OCI-LY1 (cell line): ENCODE measurements around the gene SLC24A4.

Experiments used
- H2AFZ ChIP-seq: fragments of 200-600 bp; sonication (generic), shearing (Covaris generic); 2 replicates; pipeline ENCODE4 v1.6.0; 2014; ENCODE audit warnings: antibody characterized with exemption, mild to moderate bottlenecking, low read length
- H3F3A ChIP-seq: fragments of 200-600 bp; sonication (generic), shearing (Covaris generic); 2 replicates; pipeline ENCODE4 v1.6.0; 2014; ENCODE audit warnings: mild to moderate bottlenecking, antibody characterized with exemption, low read length, moderate library complexity; ENCODE audit not compliant: insufficient read depth
- H3K27ac ChIP-seq: fragments of 200-600 bp; sonication (generic); 2 replicates; pipeline ENCODE4 v1.5.1; 2014; ENCODE audit warnings: low read length, mixed run types, mild to moderate bottlenecking, low read depth; ENCODE audit not compliant: poor library complexity, severe bottlenecking
- H3K27me3 ChIP-seq: fragments of 200-600 bp; sonication (generic); 2 replicates; pipeline ENCODE4 v1.6.0; 2014; ENCODE audit warnings: antibody characterized with exemption, mild to moderate bottlenecking, low read length, moderate library complexity; ENCODE audit not compliant: insufficient read depth
- H3K36me3 ChIP-seq: fragments of 200-600 bp; sonication (generic); 2 replicates; pipeline ENCODE4 v1.6.1; 2014; ENCODE audit warnings: mild to moderate bottlenecking, antibody characterized with exemption, low read length, moderate library complexity, mixed read lengths; ENCODE audit not compliant: insufficient read depth
- H3K4me1 ChIP-seq: fragments of 200-600 bp; sonication (generic); 2 replicates; pipeline ENCODE4 v1.5.1; 2014; ENCODE audit warnings: mild to moderate bottlenecking, low read length, moderate library complexity; ENCODE audit not compliant: insufficient read depth, severe bottlenecking
- H3K4me2 ChIP-seq: fragments of 200-600 bp; sonication (generic), shearing (Covaris generic); 2 replicates; pipeline ENCODE4 v1.6.1; 2014; ENCODE audit warnings: low read length
- H3K4me3 ChIP-seq: fragments of 200-600 bp; sonication (generic); 2 replicates; pipeline ENCODE4 v1.5.1; 2014; ENCODE audit warnings: low read length, low read depth, mild to moderate bottlenecking, mixed read lengths; ENCODE audit not compliant: poor library complexity, severe bottlenecking
- H3K79me2 ChIP-seq: fragments of 200-600 bp; shearing (Covaris generic); 2 replicates; pipeline ENCODE4 v1.6.1; 2016; ENCODE audit warnings: mixed run types, low read length, mixed read lengths; ENCODE audit not compliant: insufficient read depth
- H3K9ac ChIP-seq: fragments of 200-600 bp; sonication (generic), shearing (Covaris generic); 2 replicates; pipeline ENCODE4 v1.6.1; 2014; ENCODE audit warnings: mild to moderate bottlenecking, low read length, mixed read lengths
- H3K9me2 ChIP-seq: fragments of 200-600 bp; sonication (generic), shearing (Covaris generic); 2 replicates; pipeline ENCODE4 v1.6.1; 2014; ENCODE audit warnings: low read depth, mild to moderate bottlenecking, low read length, mixed read lengths
- H3K9me3 ChIP-seq: fragments of 200-600 bp; shearing (Covaris generic); 2 replicates; pipeline ENCODE4 v1.6.1; 2014; ENCODE audit warnings: low read length, mixed read lengths
- H4K20me1 ChIP-seq: fragments of 200-600 bp; sonication (generic), shearing (Covaris generic); 2 replicates; pipeline ENCODE4 v1.6.0; 2016; ENCODE audit warnings: mild to moderate bottlenecking, low read length; ENCODE audit not compliant: insufficient read depth
- EZH2 ChIP-seq: fragments of 200-600 bp; sonication (generic), shearing (Covaris generic); IDR thresholded peaks from 2 replicates; pipeline ENCODE4 v1.8.0; 2017; ENCODE audit warnings: borderline replicate concordance, mixed run types, mild to moderate bottlenecking, antibody characterized with exemption, low read length, moderate library complexity, mixed read lengths
- TF ChIP-seq, protein P1 (sequence below): fragments of 200-600 bp; sonication (generic), shearing (Covaris generic); IDR thresholded peaks from 2 replicates; pipeline ENCODE4 v1.5.1; 2017; ENCODE audit warnings: mild to moderate bottlenecking, antibody characterized with exemption, low read length, moderate library complexity, mixed read lengths

The SLC24A4 gene

DNA sequence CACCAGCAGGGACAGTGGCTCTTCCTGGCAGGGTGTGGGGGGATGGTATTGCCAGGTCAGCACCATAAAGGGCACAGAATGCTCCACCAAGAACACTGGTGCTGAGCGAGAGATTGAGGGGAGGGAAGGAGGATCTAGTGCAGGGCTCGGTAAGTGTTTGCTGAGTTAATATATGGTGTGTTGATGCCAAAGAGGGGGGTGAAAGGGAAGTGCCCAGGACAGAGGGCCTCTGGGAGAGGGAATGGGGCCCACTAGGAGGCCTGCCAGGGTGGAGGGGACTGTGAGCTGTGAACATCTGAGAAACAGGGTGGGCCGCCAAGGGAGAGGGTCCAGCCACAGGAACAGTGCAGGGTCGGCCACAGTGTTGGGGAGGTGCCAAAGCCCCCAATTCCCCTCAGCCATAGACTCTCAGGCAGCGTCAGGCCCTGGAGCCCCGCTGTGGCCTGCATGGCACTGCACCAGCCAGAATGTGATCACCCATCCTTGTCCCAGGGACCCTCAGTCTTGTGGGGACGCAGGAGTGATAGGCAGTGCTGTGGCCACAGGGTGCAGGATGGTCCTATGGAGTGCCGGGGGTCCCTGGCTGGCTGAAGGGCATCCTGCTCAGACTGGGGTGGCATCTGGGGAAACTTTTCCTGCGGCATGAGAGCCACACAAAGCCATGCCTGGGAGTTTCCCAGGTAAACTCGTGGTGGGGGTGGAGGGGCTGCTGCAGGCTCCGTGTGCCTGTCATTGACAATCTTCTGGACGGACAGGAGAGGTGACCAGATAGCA is 202.5 kb downstream of the SLC24A4 start:
- H2AFZ ChIP-seq = no peak overlapping the region
- no peaks in the 10 kb centered on the region for H3K4me1 ChIP-seq
- no peak overlapping the region for H3K27ac ChIP-seq
- no peak overlapping the region for H3K4me3 ChIP-seq
- H3K36me3 ChIP-seq = no peaks in the 10 kb centered on the region
- H3K9me3 ChIP-seq = no peaks in the 10 kb centered on the region
- H4K20me1 ChIP-seq = no peaks in the 10 kb centered on the region
- H3K27me3 ChIP-seq = no peaks in the 10 kb centered on the region
- H3F3A ChIP-seq = no peaks in the 10 kb centered on the region
- TF ChIP-seq EZH2 = no peak
- TF ChIP-seq, protein P1, sequence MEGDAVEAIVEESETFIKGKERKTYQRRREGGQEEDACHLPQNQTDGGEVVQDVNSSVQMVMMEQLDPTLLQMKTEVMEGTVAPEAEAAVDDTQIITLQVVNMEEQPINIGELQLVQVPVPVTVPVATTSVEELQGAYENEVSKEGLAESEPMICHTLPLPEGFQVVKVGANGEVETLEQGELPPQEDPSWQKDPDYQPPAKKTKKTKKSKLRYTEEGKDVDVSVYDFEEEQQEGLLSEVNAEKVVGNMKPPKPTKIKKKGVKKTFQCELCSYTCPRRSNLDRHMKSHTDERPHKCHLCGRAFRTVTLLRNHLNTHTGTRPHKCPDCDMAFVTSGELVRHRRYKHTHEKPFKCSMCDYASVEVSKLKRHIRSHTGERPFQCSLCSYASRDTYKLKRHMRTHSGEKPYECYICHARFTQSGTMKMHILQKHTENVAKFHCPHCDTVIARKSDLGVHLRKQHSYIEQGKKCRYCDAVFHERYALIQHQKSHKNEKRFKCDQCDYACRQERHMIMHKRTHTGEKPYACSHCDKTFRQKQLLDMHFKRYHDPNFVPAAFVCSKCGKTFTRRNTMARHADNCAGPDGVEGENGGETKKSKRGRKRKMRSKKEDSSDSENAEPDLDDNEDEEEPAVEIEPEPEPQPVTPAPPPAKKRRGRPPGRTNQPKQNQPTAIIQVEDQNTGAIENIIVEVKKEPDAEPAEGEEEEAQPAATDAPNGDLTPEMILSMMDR = no peak
- no peak overlapping the region for H3K4me2 ChIP-seq
- H3K9ac ChIP-seq = no peak overlapping the region
- no peaks in the 10 kb centered on the region for H3K9me2 ChIP-seq
- no peaks in the 10 kb centered on the region for H3K79me2 ChIP-seq

DNA sequence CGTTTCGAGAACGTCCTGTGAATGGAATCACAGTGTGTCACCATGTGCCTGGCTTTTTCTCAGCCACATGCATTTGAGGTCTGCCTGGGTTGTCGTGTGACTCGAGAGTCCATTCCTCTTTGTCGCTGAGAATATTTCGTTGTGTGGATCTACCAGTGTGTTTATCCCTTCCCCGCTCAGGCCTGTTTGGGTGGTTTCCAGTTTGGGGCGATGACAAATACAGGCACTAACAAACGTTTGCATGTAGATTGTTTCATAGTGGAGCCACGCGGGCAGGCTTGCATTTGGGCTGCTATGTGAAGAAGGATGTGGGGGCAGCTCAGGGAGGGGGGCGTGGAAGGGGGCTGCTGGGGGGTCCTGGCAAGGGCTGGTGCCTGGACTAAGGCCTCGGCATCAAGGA is 204.8 kb downstream of the SLC24A4 start:
- no peaks in the 10 kb centered on the region for H3K9me2 ChIP-seq
- H3K79me2 ChIP-seq = no peaks in the 10 kb centered on the region

DNA sequence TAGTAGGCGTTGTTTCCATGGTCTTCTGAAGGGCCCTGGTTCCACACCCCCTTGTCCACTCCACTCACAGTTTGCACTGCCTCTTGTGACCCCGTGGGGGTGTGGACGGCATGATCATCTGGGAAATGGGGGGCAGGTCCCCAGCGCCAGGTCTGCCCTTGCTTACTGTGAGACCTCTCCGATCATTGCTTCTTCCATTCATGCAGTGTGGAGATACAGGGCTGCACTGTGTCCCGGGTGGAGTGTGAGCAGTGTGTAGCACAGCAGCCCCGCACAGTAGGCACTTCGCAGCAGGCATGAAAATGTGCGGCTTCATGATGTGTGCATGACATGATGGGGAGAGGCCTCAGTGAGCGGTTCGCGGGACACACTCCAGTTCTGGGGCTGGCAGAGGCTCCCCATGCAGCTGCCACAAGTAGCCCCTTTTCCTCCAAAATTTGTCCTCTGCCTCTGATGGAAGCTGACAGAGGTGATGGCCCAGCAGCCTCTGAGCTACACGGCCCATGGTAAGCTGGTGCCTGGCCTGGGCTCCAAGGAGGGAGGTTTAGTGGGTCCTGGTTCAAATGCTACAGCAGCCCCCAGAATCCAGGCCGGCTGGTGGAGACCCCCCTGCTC is 205.6 kb downstream of the SLC24A4 start:
- Histone ChIP-seq H3K9me2 (no peaks in the 10 kb centered on the region), H3F3A (no peaks in the 10 kb centered on the region), H3K4me3 (no peak overlapping the region), H3K4me2 (no peak overlapping the region), H3K36me3 (no peaks in the 10 kb centered on the region), H3K4me1 (no peaks in the 10 kb centered on the region), H3K27ac (no peak overlapping the region), H4K20me1 (no peaks in the 10 kb centered on the region), H3K9me3 (no peaks in the 10 kb centered on the region), H3K9ac (no peak overlapping the region), H3K27me3 (no peaks in the 10 kb centered on the region), H2AFZ (no peak overlapping the region), H3K79me2 (no peaks in the 10 kb centered on the region)
- no peak for TF ChIP-seq EZH2
- TF ChIP-seq, protein P1 = no peak

More for the DNA sequence above, 204.8 kb downstream of the SLC24A4 start:
- Histone ChIP-seq H3K4me2 (no peak overlapping the region), H3K4me1 (no peaks in the 10 kb centered on the region), H3K27ac (no peak overlapping the region), H3K27me3 (no peaks in the 10 kb centered on the region), H4K20me1 (no peaks in the 10 kb centered on the region), H3K9ac (no peak overlapping the region), H2AFZ (no peak overlapping the region), H3K4me3 (no peak overlapping the region), H3K36me3 (no peaks in the 10 kb centered on the region), H3F3A (no peaks in the 10 kb centered on the region), H3K9me3 (no peaks in the 10 kb centered on the region)
- TF ChIP-seq, protein P1 = no peak
- TF ChIP-seq EZH2 = no peak
